HG02852 (cell line): ENCODE measurements around the gene TBRG1.
"Not testable (repeated sequence)": the region's sequence is repeated elsewhere in the genome, so short reads cannot be mapped to it uniquely, and the experiment has no call there.

ENCODE experiments used
- ATAC-seq: cut with Tn5 transposase; IDR thresholded peaks from one replicate; pipeline ENCODE4 v1.9.1; 2021; ENCODE audit warnings: mild to moderate bottlenecking, moderate library complexity; ENCODE audit not compliant: unreplicated experiment

Gene TBRG1, protein sequence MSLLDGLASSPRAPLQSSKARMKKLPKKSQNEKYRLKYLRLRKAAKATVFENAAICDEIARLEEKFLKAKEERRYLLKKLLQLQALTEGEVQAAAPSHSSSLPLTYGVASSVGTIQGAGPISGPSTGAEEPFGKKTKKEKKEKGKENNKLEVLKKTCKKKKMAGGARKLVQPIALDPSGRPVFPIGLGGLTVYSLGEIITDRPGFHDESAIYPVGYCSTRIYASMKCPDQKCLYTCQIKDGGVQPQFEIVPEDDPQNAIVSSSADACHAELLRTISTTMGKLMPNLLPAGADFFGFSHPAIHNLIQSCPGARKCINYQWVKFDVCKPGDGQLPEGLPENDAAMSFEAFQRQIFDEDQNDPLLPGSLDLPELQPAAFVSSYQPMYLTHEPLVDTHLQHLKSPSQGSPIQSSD

GRCh38 chr11:124622531-124623451 lies at the start of gene TBRG1:
TSS of gene TBRG1 (plus strand) at chr11:124622864. CDS start at chr11:124623084, 220 bp downstream.
- peak; percentile 98 for ATAC-seq

DNA sequence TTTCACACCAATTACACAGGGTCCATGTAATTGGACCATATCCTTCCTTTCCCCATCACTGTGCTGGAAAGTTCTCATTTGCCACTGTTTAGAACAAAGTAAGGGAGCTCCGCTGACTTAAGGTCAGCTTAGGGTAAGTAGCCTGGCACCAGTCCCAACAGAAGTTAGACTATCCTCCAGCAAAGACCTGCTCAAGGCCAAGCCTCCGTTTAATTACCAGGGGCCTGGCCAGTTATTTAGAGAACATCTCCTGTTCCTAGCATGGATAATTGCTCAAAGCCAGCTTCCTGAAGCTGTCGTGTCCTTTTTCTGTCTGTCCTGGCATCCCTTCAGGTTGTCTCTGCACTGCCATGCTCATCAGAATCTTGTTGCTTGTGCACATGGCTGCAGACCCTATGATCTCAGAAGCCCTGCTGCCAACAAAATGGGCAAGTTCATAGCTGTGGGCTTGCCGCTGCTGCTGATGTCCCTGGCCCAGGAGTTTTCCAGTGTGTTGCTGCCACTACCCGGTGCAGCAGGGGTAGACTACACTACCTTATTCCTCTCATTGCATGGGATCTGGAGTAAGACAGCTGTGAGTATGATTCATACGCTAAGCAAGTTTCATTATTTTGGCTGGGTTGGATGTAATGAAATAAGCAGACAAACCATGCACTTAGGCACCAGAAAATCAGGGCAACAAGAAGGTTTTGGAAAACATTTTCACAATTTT lies 44.8 kb upstream of the TBRG1 start:
- ATAC-seq: no peak

GRCh38 chr11:124578761-124579160 lies 43.9 kb upstream of the TBRG1 start:
- no peak for ATAC-seq

DNA sequence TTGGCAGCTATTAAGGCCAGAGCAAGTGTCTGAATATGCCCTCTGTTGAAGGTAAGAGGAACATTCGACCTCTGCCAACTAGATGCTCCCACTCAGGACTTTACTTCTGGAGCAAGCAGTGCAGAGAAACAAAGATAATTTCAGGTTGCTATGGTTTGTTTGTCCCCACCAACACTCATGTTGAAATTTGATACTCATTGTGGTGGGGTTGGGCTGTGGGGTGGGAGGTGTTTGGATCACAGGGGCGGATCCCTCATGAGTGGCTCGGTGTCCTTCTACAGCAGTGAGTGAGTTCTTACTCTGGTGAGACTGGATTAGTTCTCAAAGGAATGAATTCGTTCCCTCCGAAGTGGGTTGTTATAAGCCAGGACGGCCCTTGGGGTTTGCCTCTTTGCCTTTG lies 40.8 kb upstream of the TBRG1 start:
- no peak for ATAC-seq

DNA sequence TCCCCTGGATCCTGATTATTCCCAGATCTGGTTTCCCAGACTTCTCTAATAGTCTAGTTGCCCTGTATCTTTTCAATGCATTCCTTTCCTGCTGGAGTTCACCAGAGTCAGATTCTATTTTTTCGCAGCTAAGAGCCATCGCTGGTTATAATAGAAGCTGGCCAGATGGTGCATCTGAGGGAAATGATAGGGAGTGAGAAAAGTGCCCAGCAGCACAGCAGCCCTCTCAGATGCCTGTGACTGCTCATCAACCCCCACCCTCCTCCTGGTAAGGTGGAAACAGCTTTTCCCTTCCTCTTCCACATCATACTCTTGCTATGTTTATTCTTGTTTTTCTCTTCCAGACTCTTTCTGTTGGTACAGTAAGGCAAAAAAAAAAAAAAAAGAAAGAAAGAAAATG lies 40.1 kb upstream of the TBRG1 start:
- ATAC-seq: no peak

GRCh38 chr11:124583781-124584180 lies 38.9 kb upstream of the TBRG1 start:
- no peak for ATAC-seq

DNA sequence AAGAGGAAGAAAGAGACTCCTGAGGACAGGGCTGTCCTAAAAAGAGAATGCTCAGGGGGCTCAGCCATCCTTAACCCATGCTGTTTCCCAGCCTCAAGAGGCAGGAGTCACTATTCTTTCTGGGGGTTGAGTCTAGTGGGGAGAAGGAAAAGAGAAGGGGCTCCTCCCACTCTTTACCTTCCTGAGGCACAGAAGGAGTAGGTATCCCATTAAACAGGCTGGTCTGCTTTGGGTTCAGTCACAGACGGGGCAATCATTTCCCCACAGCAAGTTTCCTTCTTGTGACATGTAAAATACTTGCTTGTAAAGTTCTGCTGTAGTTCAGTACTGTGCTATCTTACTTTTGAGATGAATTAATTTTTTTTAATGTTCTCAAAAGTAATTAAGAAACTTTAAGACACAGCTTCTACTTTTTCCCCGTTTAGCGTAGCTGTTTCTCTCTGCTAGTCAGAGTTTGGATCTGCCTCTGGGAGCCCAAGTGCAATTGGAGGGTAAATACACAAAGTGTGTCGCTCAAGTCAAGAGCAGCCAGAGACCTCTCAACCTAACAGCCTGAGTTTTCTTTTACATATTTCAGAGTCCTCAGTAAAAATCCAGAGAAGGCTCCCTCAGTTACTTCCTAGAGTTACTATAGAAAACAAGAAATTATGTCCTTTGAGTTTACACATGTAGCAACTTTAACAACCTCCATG lies 37.8 kb upstream of the TBRG1 start:
- no peak for ATAC-seq

GRCh38 chr11:124586238-124586860 lies 36.3 kb upstream of the TBRG1 start:
- ATAC-seq: no peak

GRCh38 chr11:124591430-124591829 lies 31.2 kb upstream of the TBRG1 start:
- ATAC-seq: no peak

GRCh38 chr11:124592627-124593026 lies 30.0 kb upstream of the TBRG1 start:
- ATAC-seq: no peak

DNA sequence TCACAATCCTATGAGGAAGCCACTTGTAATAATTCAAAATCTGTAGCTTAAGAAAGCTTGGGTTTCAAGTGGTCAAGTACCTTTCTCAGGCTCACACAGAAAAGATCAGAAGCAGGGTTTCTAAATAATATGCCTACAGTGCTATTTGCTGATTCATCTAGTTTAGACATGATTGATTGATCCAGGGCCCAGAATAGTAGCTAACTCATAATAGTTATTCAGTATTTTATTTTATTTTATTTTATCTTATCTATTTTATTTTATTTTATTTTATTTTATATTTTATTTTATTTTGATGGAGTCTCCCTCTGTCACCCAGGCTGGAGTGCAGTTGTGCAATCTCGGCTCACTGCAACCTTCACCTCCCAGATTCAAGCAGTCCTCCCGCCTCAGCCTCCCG lies 27.4 kb upstream of the TBRG1 start:
- no peak for ATAC-seq

DNA sequence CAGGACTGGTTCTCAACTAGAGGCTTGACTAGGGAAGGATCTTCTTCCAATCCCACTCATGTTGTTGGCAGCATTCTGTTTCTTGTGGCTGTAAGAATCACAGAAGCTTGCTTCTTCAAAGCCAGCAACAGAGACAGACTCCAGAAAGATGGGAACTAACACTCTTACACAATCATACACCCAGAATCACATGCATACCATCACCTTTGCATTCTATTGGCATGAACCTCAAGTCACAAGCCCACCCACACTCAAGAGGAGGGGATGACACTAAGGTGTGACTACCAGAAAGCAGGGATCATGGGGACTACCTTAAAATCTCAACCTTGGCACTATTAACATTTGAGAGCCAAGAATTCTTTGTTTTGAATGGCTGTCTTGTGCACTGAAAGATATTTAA lies 25.0 kb upstream of the TBRG1 start:
- no peak for ATAC-seq

DNA sequence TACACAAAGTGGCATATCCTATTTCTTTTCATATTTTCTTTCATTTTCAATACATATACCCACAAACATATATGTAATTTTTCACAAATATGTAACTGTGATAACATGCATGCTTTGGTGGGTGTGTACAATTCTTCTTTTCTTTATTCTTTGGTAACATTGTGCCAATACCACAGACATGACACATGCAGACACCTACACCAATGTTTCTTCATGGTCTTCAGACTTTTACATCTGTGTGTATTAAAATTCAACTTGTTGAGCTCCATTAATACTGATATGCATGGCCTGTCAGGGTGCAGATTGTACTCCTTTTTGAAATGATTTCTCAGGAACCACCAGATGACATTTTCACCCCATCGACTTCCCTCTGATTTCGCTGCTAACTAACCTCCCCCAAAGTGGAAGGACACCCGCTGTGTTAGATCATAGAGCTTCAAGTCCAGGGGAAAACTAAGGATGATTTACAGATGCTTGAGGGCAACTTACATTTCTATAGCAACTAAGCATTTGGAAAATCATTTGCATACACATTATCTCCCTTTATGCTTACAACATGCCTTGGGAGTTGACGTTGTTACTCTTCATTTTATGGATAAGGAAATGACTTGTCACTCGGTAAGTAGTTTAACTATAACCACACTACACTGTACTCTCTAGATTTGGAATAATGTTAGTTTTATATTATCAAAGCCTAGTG lies 21.9 kb upstream of the TBRG1 start:
- no peak for ATAC-seq

DNA sequence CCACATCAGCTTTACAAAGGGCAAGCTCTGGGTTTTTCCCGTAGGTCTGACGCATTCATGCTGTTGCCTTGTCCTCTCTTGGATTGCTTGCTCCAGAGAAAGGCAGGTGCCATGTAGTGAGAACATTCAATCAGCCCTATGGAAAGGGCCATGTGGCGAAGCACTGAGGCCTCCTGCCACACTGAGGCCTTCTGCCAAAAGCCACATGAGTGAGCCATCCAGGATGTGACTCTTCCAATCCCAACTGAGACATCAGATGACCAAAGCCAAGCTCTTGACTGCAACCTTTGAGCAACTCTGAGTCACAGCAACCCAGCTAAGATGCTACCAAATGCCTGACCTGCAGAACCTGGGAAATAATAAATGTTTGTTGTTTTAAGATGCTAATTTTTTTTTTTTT lies 20.5 kb upstream of the TBRG1 start:
- ATAC-seq: no peak

DNA sequence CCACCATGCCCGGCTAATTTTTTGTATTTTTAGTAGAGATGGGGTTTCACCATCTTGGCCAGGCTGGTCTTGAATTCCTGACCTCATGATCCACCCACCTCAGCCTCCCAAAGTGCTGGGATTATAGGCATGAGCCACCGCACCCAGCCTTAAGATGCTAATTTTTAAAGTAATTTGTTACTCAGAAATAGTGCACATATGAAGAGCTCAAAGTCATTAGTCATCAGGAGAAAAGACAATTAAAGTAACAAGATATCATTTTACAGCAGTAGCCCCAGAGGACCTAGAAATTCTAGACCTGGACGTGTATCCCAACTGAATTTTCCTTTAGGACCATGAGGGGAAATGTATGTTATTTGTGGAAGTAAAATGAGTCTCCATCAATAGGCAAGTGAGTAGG lies 19.9 kb upstream of the TBRG1 start:
- ATAC-seq: not testable (repeated sequence)

GRCh38 chr11:124605719-124606118 lies 16.9 kb upstream of the TBRG1 start:
- ATAC-seq: no peak

- ATAC-seq: no peak
Observed at GRCh38 chr11:124608147-124608546, 14.5 kb upstream of the TBRG1 start.

DNA sequence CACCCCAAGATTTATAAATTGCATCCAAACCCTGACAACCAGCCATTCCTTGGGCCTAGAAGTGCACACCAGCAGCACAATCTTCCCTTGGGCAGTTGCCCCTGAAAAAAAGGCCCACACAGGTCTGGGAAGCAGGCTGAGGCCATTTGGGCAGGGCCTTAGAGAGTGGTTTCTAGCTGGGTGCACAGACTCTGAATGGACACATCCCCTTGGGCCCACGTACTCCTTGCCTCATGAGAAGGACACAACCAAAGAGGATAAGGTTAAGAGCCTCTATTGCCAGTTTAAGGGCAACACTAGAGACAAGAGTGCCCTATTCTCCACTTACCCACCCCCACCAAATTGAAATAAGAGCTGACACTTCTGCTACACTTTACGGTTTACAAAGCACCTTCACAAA lies 12.4 kb upstream of the TBRG1 start:
- ATAC-seq: no peak

- no peak for ATAC-seq
Observed at GRCh38 chr11:124611064-124611463, 11.6 kb upstream of the TBRG1 start, which contains the start of gene PANX3. TSS of gene PANX3 (plus strand) at chr11:124611428. CDS start at chr11:124611557, 129 bp downstream.
